Panc1 (cell line): Measurements from ENCODE around the gene CREG1. TPM values are rescaled to one million over a fixed set of nuclear protein-coding genes. Genes with fewer than 3 reads are reported as not detected.

Experiments used
- ATAC-seq: fragments of 200-7000 bp; cut with Tn5 transposase; 2 replicates; pipeline ENCODE4 v1.9.1; 2020; ENCODE audit warnings: mild to moderate bottlenecking, moderate library complexity
- BruUV-seq: library from RNA; stranded (reverse); fragments of 400-500 nt; replicated peaks from 2 replicates; lab custom pipeline; 2021; lab: Mats Ljungman, UMichigan
- CTCF ChIA-PET: fragments of 300-600 bp; sonication (Branson Sonifier 250); formaldehyde crosslinking; loops from one replicate; lab custom pipeline; 2022; ENCODE audit warnings: antibody characterized with exemption; lab: Charles Lee
- POLR2A ChIA-PET: fragments of 300-600 bp; sonication (Branson Sonifier 250); formaldehyde crosslinking; loops from one replicate; lab custom pipeline; 2022; ENCODE audit warnings: antibody characterized with exemption; lab: Charles Lee
- DNase-seq: peaks from one replicate; pipeline ENCODE4 v3.0.0-alpha.2; 2010; ENCODE audit warnings: low read depth, low spot score
- H3K27ac ChIP-seq: 2 replicates; pipeline ENCODE4 v1.5.1; 2011; ENCODE audit warnings: mild to moderate bottlenecking, low read length, inconsistent platforms
- H3K27me3 ChIP-seq: fragments of 200-500 bp; sonication (Bioruptor generic); 2 replicates; pipeline ENCODE4 v1.6.0; 2014; ENCODE audit warnings: low read length, inconsistent platforms; ENCODE audit not compliant: control insufficient read depth, insufficient read depth
- H3K36me3 ChIP-seq: fragments of 200-500 bp; sonication (Bioruptor generic); 2 replicates; pipeline ENCODE4 v1.5.1; 2014; ENCODE audit warnings: inconsistent platforms, mild to moderate bottlenecking, low read length, moderate library complexity; ENCODE audit not compliant: control insufficient read depth, insufficient read depth
- H3K4me1 ChIP-seq: 2 replicates; pipeline ENCODE4 v1.5.1; 2011; ENCODE audit warnings: inconsistent platforms, mild to moderate bottlenecking, low read length, moderate library complexity; ENCODE audit not compliant: control insufficient read depth, insufficient read depth
- H3K4me3 ChIP-seq, 2 experiments: 2 replicates each; pipeline ENCODE4 v1.5.1; 2011 to 2012; ENCODE audit warnings: low read depth in 2 of 2, low read length in 2 of 2, mild to moderate bottlenecking in 2 of 2, inconsistent platforms in 1 of 2, moderate library complexity in 1 of 2
- H3K9me3 ChIP-seq: fragments of 200-500 bp; sonication (Bioruptor generic); 2 replicates; pipeline ENCODE4 v1.5.1; 2014; ENCODE audit warnings: low read depth, mild to moderate bottlenecking, inconsistent platforms, low read length, moderate library complexity; ENCODE audit not compliant: control insufficient read depth, insufficient read depth
- POLR2AphosphoS5 ChIP-seq: IDR thresholded peaks from 2 replicates; pipeline ENCODE4 v1.6.1; 2012; ENCODE audit warnings: mild to moderate bottlenecking, low read depth, low read length, moderate library complexity
- SIN3A ChIP-seq: IDR thresholded peaks from 2 replicates; pipeline ENCODE4 v1.6.1; 2012; ENCODE audit warnings: low read depth, mild to moderate bottlenecking, low read length, moderate library complexity, borderline replicate concordance; ENCODE audit not compliant: insufficient read depth
- TCF7L2 ChIP-seq: IDR thresholded peaks from 2 replicates; pipeline ENCODE4 v1.6.1; 2011; ENCODE audit warnings: mild to moderate bottlenecking, low read depth, low read length, inconsistent platforms
- in situ Hi-C: cut with HindIII; loops from 2 replicates; pipeline ENCODE4 v1.10.0; 2016; ENCODE audit warnings: low sequenced_read_pairs, low pct_unique_long_range_greater_than_20kb
- intact Hi-C: fragments of 100-400 bp; cut with micrococcal nuclease; formaldehyde crosslinking; loops from one replicate; pipeline ENCODE4 v1.10.0; 2022; ENCODE audit not compliant: unreplicated experiment
- total RNA-seq: library from RNA; stranded (reverse); gene quantifications from one replicate; pipeline ENCODE4 v1.2.1, GENCODE V29; 2021; ENCODE audit not compliant: unreplicated experiment
- TF ChIP-seq, protein P1 (sequence below): fragments of 450-650 bp; IDR thresholded peaks from 2 replicates; pipeline ENCODE4 v1.5.1; 2017; ENCODE audit warnings: mild to moderate bottlenecking
- TF ChIP-seq, protein P2 (sequence below), 2 experiments: IDR thresholded peaks; 2 replicates each; pipeline ENCODE4 v1.6.1; 2011 to 2012; ENCODE audit warnings: low read depth in 2 of 2, control low read depth in 1 of 2, low read length in 1 of 2, mild to moderate bottlenecking in 1 of 2, moderate library complexity in 1 of 2; ENCODE audit not compliant: insufficient read depth in 1 of 2

CREG1 gene
- total RNA-seq, 1 experiment from 2014 or later = 25.9 TPM

GRCh38 chr1:167526667-167527383 lies 26.7 kb downstream of the CREG1 start:
- POLR2A ChIA-PET = no interaction called here
- in situ Hi-C loops = no loop called here

GRCh38 chr1:167524651-167525050 lies 28.9 kb downstream of the CREG1 start:
- in situ Hi-C loops (no loop called here), intact Hi-C loops (no loop called here)
- no peaks in the 10 kb centered on the region for H3K4me1 ChIP-seq
- BruUV-seq = no TSS peak
- ChIA-PET CTCF (no interaction called here), POLR2A (no interaction called here)
- ATAC-seq (no peak), DNase-seq (no peak)
- TF ChIP-seq, protein P1, sequence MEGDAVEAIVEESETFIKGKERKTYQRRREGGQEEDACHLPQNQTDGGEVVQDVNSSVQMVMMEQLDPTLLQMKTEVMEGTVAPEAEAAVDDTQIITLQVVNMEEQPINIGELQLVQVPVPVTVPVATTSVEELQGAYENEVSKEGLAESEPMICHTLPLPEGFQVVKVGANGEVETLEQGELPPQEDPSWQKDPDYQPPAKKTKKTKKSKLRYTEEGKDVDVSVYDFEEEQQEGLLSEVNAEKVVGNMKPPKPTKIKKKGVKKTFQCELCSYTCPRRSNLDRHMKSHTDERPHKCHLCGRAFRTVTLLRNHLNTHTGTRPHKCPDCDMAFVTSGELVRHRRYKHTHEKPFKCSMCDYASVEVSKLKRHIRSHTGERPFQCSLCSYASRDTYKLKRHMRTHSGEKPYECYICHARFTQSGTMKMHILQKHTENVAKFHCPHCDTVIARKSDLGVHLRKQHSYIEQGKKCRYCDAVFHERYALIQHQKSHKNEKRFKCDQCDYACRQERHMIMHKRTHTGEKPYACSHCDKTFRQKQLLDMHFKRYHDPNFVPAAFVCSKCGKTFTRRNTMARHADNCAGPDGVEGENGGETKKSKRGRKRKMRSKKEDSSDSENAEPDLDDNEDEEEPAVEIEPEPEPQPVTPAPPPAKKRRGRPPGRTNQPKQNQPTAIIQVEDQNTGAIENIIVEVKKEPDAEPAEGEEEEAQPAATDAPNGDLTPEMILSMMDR = no peak
- TF ChIP-seq POLR2AphosphoS5 (no peak), TCF7L2 (no peak), SIN3A (no peak)
- TF ChIP-seq, protein P2, sequence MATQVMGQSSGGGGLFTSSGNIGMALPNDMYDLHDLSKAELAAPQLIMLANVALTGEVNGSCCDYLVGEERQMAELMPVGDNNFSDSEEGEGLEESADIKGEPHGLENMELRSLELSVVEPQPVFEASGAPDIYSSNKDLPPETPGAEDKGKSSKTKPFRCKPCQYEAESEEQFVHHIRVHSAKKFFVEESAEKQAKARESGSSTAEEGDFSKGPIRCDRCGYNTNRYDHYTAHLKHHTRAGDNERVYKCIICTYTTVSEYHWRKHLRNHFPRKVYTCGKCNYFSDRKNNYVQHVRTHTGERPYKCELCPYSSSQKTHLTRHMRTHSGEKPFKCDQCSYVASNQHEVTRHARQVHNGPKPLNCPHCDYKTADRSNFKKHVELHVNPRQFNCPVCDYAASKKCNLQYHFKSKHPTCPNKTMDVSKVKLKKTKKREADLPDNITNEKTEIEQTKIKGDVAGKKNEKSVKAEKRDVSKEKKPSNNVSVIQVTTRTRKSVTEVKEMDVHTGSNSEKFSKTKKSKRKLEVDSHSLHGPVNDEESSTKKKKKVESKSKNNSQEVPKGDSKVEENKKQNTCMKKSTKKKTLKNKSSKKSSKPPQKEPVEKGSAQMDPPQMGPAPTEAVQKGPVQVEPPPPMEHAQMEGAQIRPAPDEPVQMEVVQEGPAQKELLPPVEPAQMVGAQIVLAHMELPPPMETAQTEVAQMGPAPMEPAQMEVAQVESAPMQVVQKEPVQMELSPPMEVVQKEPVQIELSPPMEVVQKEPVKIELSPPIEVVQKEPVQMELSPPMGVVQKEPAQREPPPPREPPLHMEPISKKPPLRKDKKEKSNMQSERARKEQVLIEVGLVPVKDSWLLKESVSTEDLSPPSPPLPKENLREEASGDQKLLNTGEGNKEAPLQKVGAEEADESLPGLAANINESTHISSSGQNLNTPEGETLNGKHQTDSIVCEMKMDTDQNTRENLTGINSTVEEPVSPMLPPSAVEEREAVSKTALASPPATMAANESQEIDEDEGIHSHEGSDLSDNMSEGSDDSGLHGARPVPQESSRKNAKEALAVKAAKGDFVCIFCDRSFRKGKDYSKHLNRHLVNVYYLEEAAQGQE (IDR thresholded peaks at IDR 0.05; ENCODE audit: insufficient read depth in 1 of 2, low read depth in 2 of 2, low read length in 1 of 2) = no peak
- H3K27me3 ChIP-seq = peaks cover 14% of the 10 kb centered on the region
- no peak overlapping the region for H3K27ac ChIP-seq
- no peaks in the 10 kb centered on the region for H3K36me3 ChIP-seq
- H3K9me3 ChIP-seq = peaks cover 7% of the 10 kb centered on the region; the same call in 1 of the 2 replicates
- no peak overlapping the region for H3K4me3 ChIP-seq

More at GRCh38 chr1:167526667-167527383, 26.7 kb downstream of the CREG1 start:
- ATAC-seq (no peak), DNase-seq (no peak)
- H3K27ac ChIP-seq = no peak overlapping the region
- no peaks in the 10 kb centered on the region for H3K36me3 ChIP-seq
- no TSS peak for BruUV-seq
- TF ChIP-seq, protein P2 (IDR thresholded peaks at IDR 0.05; ENCODE audit: insufficient read depth in 1 of 2, low read depth in 2 of 2, low read length in 1 of 2) = no peak
- TF ChIP-seq POLR2AphosphoS5 (no peak), SIN3A (no peak), TCF7L2 (no peak)
- TF ChIP-seq, protein P1 = no peak
- CTCF ChIA-PET = no interaction called here
- intact Hi-C loops = no loop called here
- peaks cover 7% of the 10 kb centered on the region; the same call in 1 of the 2 replicates for H3K9me3 ChIP-seq
- H3K4me3 ChIP-seq = no peak overlapping the region
- no peaks in the 10 kb centered on the region for H3K4me1 ChIP-seq
- H3K27me3 ChIP-seq = peaks cover 7% of the 10 kb centered on the region
